ENCODE measurements around the gene DLGAP1. TPM values are rescaled to one million over a fixed set of nuclear protein-coding genes. Genes with fewer than 3 reads are reported as not detected.

DLGAP1 gene
- total RNA-seq, 1 donor from 2014 or later: 2.0 TPM

DNA sequence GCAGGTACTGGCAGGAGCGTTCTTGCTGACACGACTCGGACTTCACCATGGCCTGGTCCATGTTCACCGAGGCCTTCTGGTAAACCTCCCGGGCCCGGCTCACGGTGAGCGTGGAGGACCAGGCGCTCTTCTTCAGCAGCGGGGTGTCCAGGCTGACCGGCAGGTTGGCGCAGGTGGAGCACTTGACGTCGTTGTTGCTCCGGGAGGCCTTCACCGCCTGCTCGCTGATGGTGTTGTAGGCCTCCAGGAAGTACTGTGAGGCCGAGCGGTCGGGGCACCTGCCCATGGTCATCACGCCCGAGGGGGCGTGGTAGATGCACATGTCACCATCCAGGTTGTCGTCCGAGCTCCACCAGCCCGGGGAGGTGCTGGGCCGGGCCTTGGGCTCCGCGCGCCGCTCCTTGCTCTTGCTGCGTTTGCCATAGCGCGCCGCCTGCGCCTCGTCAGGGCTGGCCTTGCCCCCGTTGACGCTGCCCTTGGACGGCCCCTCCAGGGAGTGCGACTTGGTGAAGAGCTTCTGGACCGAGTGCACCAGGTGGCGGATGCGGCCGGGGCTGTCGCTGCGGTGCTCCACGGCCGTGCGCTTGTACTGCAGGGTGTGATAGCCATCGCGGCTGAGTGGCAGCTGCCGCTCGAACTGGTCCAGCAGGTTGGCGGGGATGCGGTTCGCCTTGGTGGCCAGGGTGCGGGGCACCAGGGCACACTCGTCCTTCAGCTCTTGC lies 575.8 kb downstream of the DLGAP1 start:
- TF ChIP-seq, protein P1, sequence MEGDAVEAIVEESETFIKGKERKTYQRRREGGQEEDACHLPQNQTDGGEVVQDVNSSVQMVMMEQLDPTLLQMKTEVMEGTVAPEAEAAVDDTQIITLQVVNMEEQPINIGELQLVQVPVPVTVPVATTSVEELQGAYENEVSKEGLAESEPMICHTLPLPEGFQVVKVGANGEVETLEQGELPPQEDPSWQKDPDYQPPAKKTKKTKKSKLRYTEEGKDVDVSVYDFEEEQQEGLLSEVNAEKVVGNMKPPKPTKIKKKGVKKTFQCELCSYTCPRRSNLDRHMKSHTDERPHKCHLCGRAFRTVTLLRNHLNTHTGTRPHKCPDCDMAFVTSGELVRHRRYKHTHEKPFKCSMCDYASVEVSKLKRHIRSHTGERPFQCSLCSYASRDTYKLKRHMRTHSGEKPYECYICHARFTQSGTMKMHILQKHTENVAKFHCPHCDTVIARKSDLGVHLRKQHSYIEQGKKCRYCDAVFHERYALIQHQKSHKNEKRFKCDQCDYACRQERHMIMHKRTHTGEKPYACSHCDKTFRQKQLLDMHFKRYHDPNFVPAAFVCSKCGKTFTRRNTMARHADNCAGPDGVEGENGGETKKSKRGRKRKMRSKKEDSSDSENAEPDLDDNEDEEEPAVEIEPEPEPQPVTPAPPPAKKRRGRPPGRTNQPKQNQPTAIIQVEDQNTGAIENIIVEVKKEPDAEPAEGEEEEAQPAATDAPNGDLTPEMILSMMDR (IDR thresholded peaks at IDR 0.05): no peak
- H3K27ac ChIP-seq: no peak overlapping the region
- no peaks in the 10 kb centered on the region for H3K9me3 ChIP-seq
- intact Hi-C loops (cut with DNase I): loop anchor here (10.0 kb wide), 1 partner anchor 594 kb away; no protein-coding TSS in a partner anchor
- H3K4me1 ChIP-seq: no peaks in the 10 kb centered on the region
- no peak for DNase-seq (ENCODE audit: low spot score in 2 of 2)
- no peak overlapping the region for H3K4me3 ChIP-seq
- no peaks in the 10 kb centered on the region for H3K36me3 ChIP-seq
- H3K27me3 ChIP-seq: no peaks in the 10 kb centered on the region

DNA sequence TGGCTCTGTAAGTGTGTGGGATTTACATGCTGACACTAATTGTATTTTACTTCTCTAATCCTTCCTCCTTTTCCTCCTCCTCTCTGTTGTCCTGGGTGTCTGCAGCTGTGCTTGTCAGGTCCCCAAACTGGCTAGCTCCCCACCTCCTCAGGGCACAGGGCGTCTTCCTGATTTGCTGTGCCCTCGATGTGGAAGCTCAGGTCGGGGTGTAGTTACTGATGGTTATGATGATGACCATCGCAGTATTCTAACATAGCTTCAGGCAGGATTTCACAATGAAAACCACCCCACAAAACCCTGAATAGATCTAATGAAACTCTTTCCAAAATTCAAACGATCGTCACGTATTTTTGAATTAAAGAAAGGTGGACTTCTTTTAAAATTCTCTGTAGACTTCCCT lies 576.7 kb downstream of the DLGAP1 start:
- H3K27ac ChIP-seq: no peak overlapping the region
- H3K9me3 ChIP-seq: no peaks in the 10 kb centered on the region
- no peaks in the 10 kb centered on the region for H3K36me3 ChIP-seq
- intact Hi-C loops (cut with DNase I): loop anchor here (10.0 kb wide), 1 partner anchor 594 kb away; no protein-coding TSS in a partner anchor
- TF ChIP-seq, protein P1 (IDR thresholded peaks at IDR 0.05): no peak
- DNase-seq (ENCODE audit: low spot score in 2 of 2): no peak
- H3K4me3 ChIP-seq: no peak overlapping the region
- H3K27me3 ChIP-seq: no peaks in the 10 kb centered on the region
- H3K4me1 ChIP-seq: no peaks in the 10 kb centered on the region

DNA sequence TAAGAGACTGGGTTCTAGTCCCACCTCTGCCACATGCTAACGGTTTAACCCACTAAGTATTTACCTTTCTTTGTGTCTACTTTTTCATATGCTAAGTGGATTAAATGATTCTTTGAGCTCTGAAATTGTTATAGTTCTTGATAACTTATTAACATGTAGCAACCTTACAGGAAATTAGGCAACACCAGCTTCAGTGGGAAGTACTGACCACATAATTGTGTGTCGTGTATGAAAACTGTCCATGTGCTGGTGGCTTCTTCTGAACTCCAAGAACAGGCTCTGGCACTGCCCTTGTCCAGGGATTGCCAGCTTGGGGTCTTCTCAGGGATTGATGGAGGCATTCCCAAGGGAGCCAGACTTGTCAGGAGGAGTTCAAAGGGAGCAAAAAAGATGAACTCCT lies 577.4 kb downstream of the DLGAP1 start:
- H3K4me3 ChIP-seq: no peak overlapping the region
- TF ChIP-seq, protein P1 (IDR thresholded peaks at IDR 0.05): no peak
- H3K27ac ChIP-seq: no peak overlapping the region
- no peak for DNase-seq (ENCODE audit: low spot score in 2 of 2)
- no peaks in the 10 kb centered on the region for H3K27me3 ChIP-seq
- H3K36me3 ChIP-seq: no peaks in the 10 kb centered on the region
- no peaks in the 10 kb centered on the region for H3K4me1 ChIP-seq
- intact Hi-C loops (cut with DNase I): loop anchor here (10.0 kb wide), 1 partner anchor 593 kb away; no protein-coding TSS in a partner anchor
- H3K9me3 ChIP-seq: no peaks in the 10 kb centered on the region

DNA sequence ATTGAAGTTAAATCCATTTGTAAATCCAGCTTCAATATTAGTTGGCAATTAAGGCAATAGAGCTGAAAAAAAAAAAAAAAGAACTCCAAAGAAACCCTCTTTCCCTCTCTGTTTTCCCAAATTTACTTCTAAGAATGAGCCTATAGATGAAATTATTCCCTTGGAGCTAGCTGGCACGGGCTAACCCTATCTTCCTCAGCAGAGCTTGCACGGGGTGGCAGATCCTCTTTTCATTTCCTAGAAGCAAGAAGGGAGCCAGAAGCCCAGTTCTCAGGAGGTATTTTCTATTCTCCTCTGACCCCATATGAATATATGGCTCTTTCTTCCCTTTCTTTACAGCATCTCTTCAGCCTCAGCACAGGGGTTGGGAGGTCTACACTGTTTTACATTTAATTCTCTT lies 579.1 kb downstream of the DLGAP1 start:
- no peaks in the 10 kb centered on the region for H3K9me3 ChIP-seq
- H3K36me3 ChIP-seq: no peaks in the 10 kb centered on the region
- TF ChIP-seq, protein P1 (IDR thresholded peaks at IDR 0.05): no peak
- no peak overlapping the region for H3K27ac ChIP-seq
- H3K27me3 ChIP-seq: no peaks in the 10 kb centered on the region
- no peak for DNase-seq (ENCODE audit: low spot score in 2 of 2)
- no peaks in the 10 kb centered on the region for H3K4me1 ChIP-seq
- H3K4me3 ChIP-seq: no peak overlapping the region
- intact Hi-C loops (cut with DNase I): loop anchor here (10.0 kb wide), 1 partner anchor 591 kb away; no protein-coding TSS in a partner anchor

DNA sequence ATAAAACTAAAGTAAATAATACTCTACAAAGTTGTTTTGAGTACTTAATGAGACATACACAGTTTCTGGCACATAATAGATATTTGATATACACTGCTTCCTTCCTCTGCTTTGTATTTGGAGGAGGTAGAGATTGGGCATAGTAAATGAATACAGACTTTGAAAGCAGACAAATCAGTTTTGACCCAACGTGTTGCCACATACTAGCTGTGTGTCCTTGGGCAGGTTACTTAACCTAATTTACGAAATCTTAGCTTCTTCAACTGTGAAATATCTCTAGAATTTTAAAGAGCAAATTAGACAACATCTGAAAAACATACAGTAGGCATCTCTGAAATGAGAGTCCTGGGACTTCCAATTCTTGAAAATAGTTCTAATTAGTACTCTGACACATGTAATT lies 579.7 kb downstream of the DLGAP1 start:
- DNase-seq (ENCODE audit: low spot score in 2 of 2): no peak
- H3K9me3 ChIP-seq: no peaks in the 10 kb centered on the region
- H3K27ac ChIP-seq: no peak overlapping the region
- no peaks in the 10 kb centered on the region for H3K27me3 ChIP-seq
- H3K4me1 ChIP-seq: no peaks in the 10 kb centered on the region
- H3K36me3 ChIP-seq: no peaks in the 10 kb centered on the region
- TF ChIP-seq, protein P1 (IDR thresholded peaks at IDR 0.05): no peak
- no peak overlapping the region for H3K4me3 ChIP-seq
- intact Hi-C loops (cut with DNase I): loop anchor here (10.0 kb wide), 1 partner anchor 591 kb away; no protein-coding TSS in a partner anchor

All from ascending aorta (tissue), 2 donors.